Astrocyte (in vitro differentiated cells and primary cell): ENCODE results near the gene MVP. TPM values are rescaled to one million over a fixed set of nuclear protein-coding genes. Genes with fewer than 3 reads are reported as not detected.

Experiments used
- DNase-seq: peaks from one replicate; pipeline ENCODE4 v3.0.0-alpha.2; 2010; ENCODE audit warnings: low read depth
- FAIRE-seq: peaks from 2 replicates; lab custom pipeline; 2011; peaks lifted over from hg19 to GRCh38; lab: Jason Lieb, UNC
- H2AFZ ChIP-seq: 2 replicates; pipeline ENCODE4 v1.6.0; 2012; ENCODE audit warnings: low read depth, low read length, inconsistent platforms
- H3K27ac ChIP-seq: 2 replicates; pipeline ENCODE4 v1.5.1; 2011; ENCODE audit warnings: low read depth, low read length, inconsistent platforms
- H3K27me3 ChIP-seq: 2 replicates; pipeline ENCODE4 v1.6.0; 2011; ENCODE audit warnings: low read length, inconsistent platforms; ENCODE audit not compliant: insufficient read depth
- H3K36me3 ChIP-seq: 2 replicates; pipeline ENCODE4 v1.5.1; 2011; ENCODE audit warnings: low read length, inconsistent platforms; ENCODE audit not compliant: insufficient read depth
- H3K4me1 ChIP-seq: 2 replicates; pipeline ENCODE4 v1.5.1; 2011; ENCODE audit warnings: low read length, inconsistent platforms; ENCODE audit not compliant: insufficient read depth
- H3K4me2 ChIP-seq: 2 replicates; pipeline ENCODE4 v1.6.0; 2012; ENCODE audit warnings: low read length, inconsistent platforms
- H3K4me3 ChIP-seq: 2 replicates; pipeline ENCODE4 v1.5.1; 2011; ENCODE audit warnings: low read depth, mild to moderate bottlenecking, low read length, inconsistent platforms; ENCODE audit not compliant: insufficient read depth
- H3K79me2 ChIP-seq: 2 replicates; pipeline ENCODE4 v1.6.0; 2012; ENCODE audit warnings: mild to moderate bottlenecking, low read length, inconsistent platforms; ENCODE audit not compliant: insufficient read depth
- H3K9ac ChIP-seq: 2 replicates; pipeline ENCODE4 v1.6.0; 2012; ENCODE audit warnings: mild to moderate bottlenecking, low read length, inconsistent platforms
- H3K9me3 ChIP-seq: 2 replicates; pipeline ENCODE4 v1.5.1; 2012; ENCODE audit warnings: low read depth, mild to moderate bottlenecking, low read length, inconsistent platforms; ENCODE audit not compliant: insufficient read depth
- H4K20me1 ChIP-seq: 2 replicates; pipeline ENCODE4 v1.6.0; 2012; ENCODE audit warnings: low read length, inconsistent platforms; ENCODE audit not compliant: insufficient read depth
- H3K27ac Mint-ChIP-seq: one replicate; pipeline ENCODE4 v1.8.0; 2021; ENCODE audit warnings: mild to moderate bottlenecking, mixed read lengths; ENCODE audit not compliant: unreplicated experiment
- H3K27me3 Mint-ChIP-seq: one replicate; pipeline ENCODE4 v1.8.0; 2021; ENCODE audit warnings: low read depth, mixed read lengths; ENCODE audit not compliant: unreplicated experiment
- H3K36me3 Mint-ChIP-seq: one replicate; pipeline ENCODE4 v1.8.0; 2021; ENCODE audit warnings: low read depth, mixed read lengths; ENCODE audit not compliant: unreplicated experiment
- H3K4me1 Mint-ChIP-seq: one replicate; pipeline ENCODE4 v1.8.0; 2021; ENCODE audit warnings: low read depth, mixed read lengths; ENCODE audit not compliant: unreplicated experiment
- H3K4me3 Mint-ChIP-seq: one replicate; pipeline ENCODE4 v1.8.0; 2021; ENCODE audit warnings: mild to moderate bottlenecking, moderate library complexity, mixed read lengths; ENCODE audit not compliant: unreplicated experiment
- H3K9me3 Mint-ChIP-seq: one replicate; pipeline ENCODE4 v1.8.0; 2021; ENCODE audit warnings: mild to moderate bottlenecking, mixed read lengths; ENCODE audit not compliant: unreplicated experiment
- EZH2 ChIP-seq: IDR thresholded peaks from 2 replicates; pipeline ENCODE4 v1.6.1; 2012; ENCODE audit warnings: mild to moderate bottlenecking, low read length, inconsistent platforms; ENCODE audit not compliant: insufficient read depth
- total RNA-seq: library from RNA; stranded (reverse); gene quantifications from 2 replicates; pipeline ENCODE4 v1.2.1, GENCODE V29; 2021
- TF ChIP-seq, protein P1 (sequence below): IDR thresholded peaks from 2 replicates; pipeline ENCODE4 v1.5.1; 2011; ENCODE audit warnings: low read depth, mild to moderate bottlenecking, inconsistent platforms, low read length, moderate library complexity; ENCODE audit not compliant: insufficient read depth

MVP gene
- total RNA-seq, 1 donor from 2014 or later = 38.7 TPM

- H3K27ac Mint-ChIP-seq = peak overlapping the region; percentile 15
- peaks cover 34% of the 10 kb centered on the region for H3K4me1 Mint-ChIP-seq
- H3K36me3 Mint-ChIP-seq = peaks cover 8% of the 10 kb centered on the region
- H2AFZ ChIP-seq = no peak overlapping the region
- H3K4me3 Mint-ChIP-seq = peak overlapping the region; percentile 87
- no peaks in the 10 kb centered on the region for H3K9me3 Mint-ChIP-seq
- H3K27ac ChIP-seq = peak overlapping the region; percentile 86
- peak overlapping the region; percentile 85 for H3K4me3 ChIP-seq
- peak overlapping the region; percentile 92 for H3K4me2 ChIP-seq
- no peak for DNase-seq
- TF ChIP-seq, protein P1, sequence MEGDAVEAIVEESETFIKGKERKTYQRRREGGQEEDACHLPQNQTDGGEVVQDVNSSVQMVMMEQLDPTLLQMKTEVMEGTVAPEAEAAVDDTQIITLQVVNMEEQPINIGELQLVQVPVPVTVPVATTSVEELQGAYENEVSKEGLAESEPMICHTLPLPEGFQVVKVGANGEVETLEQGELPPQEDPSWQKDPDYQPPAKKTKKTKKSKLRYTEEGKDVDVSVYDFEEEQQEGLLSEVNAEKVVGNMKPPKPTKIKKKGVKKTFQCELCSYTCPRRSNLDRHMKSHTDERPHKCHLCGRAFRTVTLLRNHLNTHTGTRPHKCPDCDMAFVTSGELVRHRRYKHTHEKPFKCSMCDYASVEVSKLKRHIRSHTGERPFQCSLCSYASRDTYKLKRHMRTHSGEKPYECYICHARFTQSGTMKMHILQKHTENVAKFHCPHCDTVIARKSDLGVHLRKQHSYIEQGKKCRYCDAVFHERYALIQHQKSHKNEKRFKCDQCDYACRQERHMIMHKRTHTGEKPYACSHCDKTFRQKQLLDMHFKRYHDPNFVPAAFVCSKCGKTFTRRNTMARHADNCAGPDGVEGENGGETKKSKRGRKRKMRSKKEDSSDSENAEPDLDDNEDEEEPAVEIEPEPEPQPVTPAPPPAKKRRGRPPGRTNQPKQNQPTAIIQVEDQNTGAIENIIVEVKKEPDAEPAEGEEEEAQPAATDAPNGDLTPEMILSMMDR = no peak
- TF ChIP-seq EZH2 = no peak
- H4K20me1 ChIP-seq = peaks cover 20% of the 10 kb centered on the region
- H3K27me3 ChIP-seq = no peaks in the 10 kb centered on the region
- FAIRE-seq = no peak
- H3K36me3 ChIP-seq = peaks cover 4% of the 10 kb centered on the region
- H3K9ac ChIP-seq = peak overlapping the region; percentile 79
- peaks cover 62% of the 10 kb centered on the region for H3K4me1 ChIP-seq
- no peaks in the 10 kb centered on the region for H3K9me3 ChIP-seq
- H3K27me3 Mint-ChIP-seq = no peaks in the 10 kb centered on the region
- H3K79me2 ChIP-seq = peaks cover 95% of the 10 kb centered on the region
Measured at GRCh38 chr16:29820730-29821642, 724 bp downstream of the MVP start.

GRCh38 chr16:29821643-29822115 lies 1.4 kb downstream of the MVP start:
- Mint-ChIP-seq H3K4me3 (peak overlapping the region; percentile 87), H3K27ac (peak overlapping the region; percentile 50), H3K4me1 (peaks cover 34% of the 10 kb centered on the region), H3K27me3 (no peaks in the 10 kb centered on the region), H3K36me3 (peaks cover 8% of the 10 kb centered on the region), H3K9me3 (no peaks in the 10 kb centered on the region)
- DNase-seq (peak; percentile 85), FAIRE-seq (peak; percentile 41)
- Histone ChIP-seq H4K20me1 (peaks cover 21% of the 10 kb centered on the region), H3K27ac (peak overlapping the region; percentile 86), H3K9me3 (no peaks in the 10 kb centered on the region), H3K79me2 (peaks cover 95% of the 10 kb centered on the region), H3K27me3 (no peaks in the 10 kb centered on the region), H3K4me2 (peak overlapping the region; percentile 92), H3K9ac (peak overlapping the region; percentile 79), H3K4me3 (peak overlapping the region; percentile 85), H3K4me1 (peaks cover 66% of the 10 kb centered on the region), H2AFZ (no peak overlapping the region), H3K36me3 (peaks cover 4% of the 10 kb centered on the region)
- TF ChIP-seq, protein P1 = no peak
- TF ChIP-seq EZH2 = no peak
